ENCODE measurements around the gene APLF. TPM values are rescaled to one million over a fixed set of nuclear protein-coding genes. Genes with fewer than 3 reads are reported as not detected.

APLF gene
- total RNA-seq, 4 donors from 2014 or later: 2.9 to 28.5 (median 8.1) TPM

GRCh38 chr2:68463287-68463877 is 4.0 kb upstream of the APLF start:
- WGBS, 2 donors (ENCODE audit: low coverage in 1 of 2): 0% methylated on average over 1 of the region's 1 CpG

GRCh38 chr2:68464651-68465050 is 2.7 kb upstream of the APLF start:
- 82 to 88% methylated on average over 5 of the region's 5 CpGs for WGBS, 2 donors (ENCODE audit: low coverage in 1 of 2)
- no peak for DNase-seq
- Histone ChIP-seq H3K4me3 (no peak overlapping the region), H3K36me3 (no peaks in the 10 kb centered on the region), H3K4me1 (peaks cover 8 to 28% (median 16%) of the 10 kb centered on the region in 4 donors), H3K9me3 (no peaks in the 10 kb centered on the region), H3K27me3 (no peaks in the 10 kb centered on the region), H3K27ac (no peak overlapping the region)
- intact Hi-C loops (cut with DNase I; ENCODE audit: low total_unique reads) (loop anchor here (5.0 to 10.0 kb wide), 2 partner anchors 253 to 460 kb away; no protein-coding TSS in a partner anchor), in situ Hi-C loops (cut with MboI; ENCODE audit: low pct_ligation_motif_present in 1 of 4, low pct_unique_long_range_greater_than_20kb in 1 of 4, low sequenced_read_pairs in 3 of 4) (loop anchor here in 1 of 4 donors (10.0 kb wide), 1 partner anchor 240 kb away; no protein-coding TSS in a partner anchor)
- TF ChIP-seq POLR2AphosphoS5 (IDR thresholded peaks at IDR 0.05) (no peak), EP300 (IDR thresholded peaks at IDR 0.05; ENCODE audit: low read depth) (no peak), POLR2A (IDR thresholded peaks at IDR 0.05) (no peak), CTCF (IDR thresholded peaks at IDR 0.05) (no peak)

More at GRCh38 chr2:68463287-68463877, 4.0 kb upstream of the APLF start:
- H3K36me3 ChIP-seq: no peaks in the 10 kb centered on the region
- in situ Hi-C loops (cut with MboI; ENCODE audit: low pct_ligation_motif_present in 1 of 4, low pct_unique_long_range_greater_than_20kb in 1 of 4, low sequenced_read_pairs in 3 of 4) (loop anchor here in 1 of 4 donors (10.0 kb wide), 1 partner anchor 241 kb away; no protein-coding TSS in a partner anchor), intact Hi-C loops (cut with DNase I; ENCODE audit: low total_unique reads) (loop anchor here (5.0 to 10.0 kb wide), 2 partner anchors 254 to 461 kb away; no protein-coding TSS in a partner anchor)
- peaks cover 6 to 16% (median 13%) of the 10 kb centered on the region in 4 donors for H3K4me1 ChIP-seq
- DNase-seq: no peak
- H3K27me3 ChIP-seq: no peaks in the 10 kb centered on the region
- H3K9me3 ChIP-seq: no peaks in the 10 kb centered on the region
- no peak overlapping the region for H3K27ac ChIP-seq
- TF ChIP-seq POLR2A (IDR thresholded peaks at IDR 0.05) (no peak), CTCF (IDR thresholded peaks at IDR 0.05) (peak; percentile 53 to 70 (median 67)), POLR2AphosphoS5 (IDR thresholded peaks at IDR 0.05) (no peak), EP300 (IDR thresholded peaks at IDR 0.05; ENCODE audit: low read depth) (no peak)
- no peak overlapping the region for H3K4me3 ChIP-seq

- intact Hi-C loops (cut with DNase I; ENCODE audit: low total_unique reads) (loop anchor here (10.0 kb wide), 1 partner anchor 460 kb away; no protein-coding TSS in a partner anchor), in situ Hi-C loops (cut with MboI; ENCODE audit: low pct_ligation_motif_present in 1 of 4, low pct_unique_long_range_greater_than_20kb in 1 of 4, low sequenced_read_pairs in 3 of 4) (loop anchor here in 1 of 4 donors (10.0 kb wide), 1 partner anchor 240 kb away; no protein-coding TSS in a partner anchor)
- no peak for DNase-seq
These were observed 2.1 kb upstream of the APLF start for GRCh38 chr2:68465081-68465916.

More at GRCh38 chr2:68465081-68465916, 2.1 kb upstream of the APLF start:
- peak overlapping the region in 1 of 4 donors; percentile 89 for H3K27ac ChIP-seq
- no peaks in the 10 kb centered on the region for H3K27me3 ChIP-seq
- H3K36me3 ChIP-seq: no peaks in the 10 kb centered on the region
- WGBS, 2 donors (ENCODE audit: low coverage in 1 of 2): 81 to 82% methylated on average over 5 to 7 of the region's 7 CpGs
- H3K4me1 ChIP-seq: peaks cover 11 to 34% (median 18%) of the 10 kb centered on the region in 4 donors
- H3K4me3 ChIP-seq: no peak overlapping the region
- TF ChIP-seq EP300 (IDR thresholded peaks at IDR 0.05; ENCODE audit: low read depth): no peak
- TF ChIP-seq POLR2AphosphoS5 (IDR thresholded peaks at IDR 0.05): no peak
- TF ChIP-seq CTCF (IDR thresholded peaks at IDR 0.05): no peak
- TF ChIP-seq POLR2A (IDR thresholded peaks at IDR 0.05): no peak
- H3K9me3 ChIP-seq: no peaks in the 10 kb centered on the region
